Colonic mucosa (tissue), 4 donors: ENCODE measurements around the gene NFS1. TPM values are rescaled to one million over a fixed set of nuclear protein-coding genes. Genes with fewer than 3 reads are reported as not detected.

Experiments used
- DNase-seq: peaks from one replicate; pipeline ENCODE4 v3.0.0-alpha.2; 2020
- H3K27ac ChIP-seq: fragments of 200-600 bp; one replicate; pipeline ENCODE4 v1.8.0; 2021
- H3K27me3 ChIP-seq: fragments of 200-600 bp; one replicate; pipeline ENCODE4 v1.8.0; 2021
- H3K36me3 ChIP-seq: fragments of 200-600 bp; one replicate; pipeline ENCODE4 v1.8.0; 2021
- H3K4me1 ChIP-seq: fragments of 200-600 bp; one replicate; pipeline ENCODE4 v1.8.0; 2021; ENCODE audit warnings: mild to moderate bottlenecking
- H3K4me3 ChIP-seq: fragments of 200-600 bp; one replicate; pipeline ENCODE4 v1.8.0; 2021
- H3K9ac ChIP-seq, 2 donors: one replicate each; pipeline ENCODE4 v1.7.0; 2013; ENCODE audit warnings: control low read depth in 2 of 2, low read depth in 2 of 2, low read length in 2 of 2
- H3K9me3 ChIP-seq: fragments of 200-600 bp; one replicate; pipeline ENCODE4 v1.8.0; 2021
- CTCF ChIP-seq: fragments of 200-600 bp; IDR thresholded peaks from one replicate; pipeline ENCODE4 v1.8.0; 2022; ENCODE audit warnings: antibody characterized with exemption, mild to moderate bottlenecking
- intact Hi-C: fragments of 100-400 bp; cut with DNase I; formaldehyde crosslinking; loops from one replicate; pipeline ENCODE4 v1.14.1; 2022
- total RNA-seq, 2 donors: library from RNA; stranded (reverse); fragmentation: NEBNext Ultra II Directional in 1 of 2; extraction: Animal tissue kit (Norgen Biotek cat#: 25700) in 1 of 2; gene quantifications; one replicate each; pipeline ENCODE4 v1.2.1, GENCODE V29; 2021
- donor health status: healthy.
- donor health status: DM: no; HTN: no; CAD: no.
- donor health status: DM: no; HTN: no; CAD: no.

The NFS1 gene
- total RNA-seq, 2 donors from 2014 or later: 42.0 to 45.1 TPM

- H3K9me3 ChIP-seq: no peaks in the 10 kb centered on the region
- no peak overlapping the region for H3K9ac ChIP-seq
- H3K36me3 ChIP-seq: peaks cover 45% of the 10 kb centered on the region
- no peak for DNase-seq
- no peak overlapping the region for H3K4me3 ChIP-seq
- H3K4me1 ChIP-seq: no peaks in the 10 kb centered on the region
- intact Hi-C loops: no loop called here
- no peak overlapping the region for H3K27ac ChIP-seq
- no peak for TF ChIP-seq CTCF
- H3K27me3 ChIP-seq: no peaks in the 10 kb centered on the region
These were observed 31.7 kb upstream of the NFS1 start for GRCh38 chr20:35730583-35731468.

- TF ChIP-seq CTCF: no peak
- Histone ChIP-seq H3K36me3 (peaks cover 44% of the 10 kb centered on the region), H3K4me3 (no peak overlapping the region), H3K27me3 (no peaks in the 10 kb centered on the region), H3K27ac (no peak overlapping the region), H3K9me3 (no peaks in the 10 kb centered on the region), H3K9ac (no peak overlapping the region), H3K4me1 (no peaks in the 10 kb centered on the region)
- DNase-seq: no peak
- intact Hi-C loops: no loop called here
These were observed 30.9 kb upstream of the NFS1 start for GRCh38 chr20:35729836-35730582.

- H3K27ac ChIP-seq: no peak overlapping the region
- DNase-seq: no peak
- no peak overlapping the region for H3K9ac ChIP-seq
- no peak for TF ChIP-seq CTCF
- H3K4me1 ChIP-seq: no peaks in the 10 kb centered on the region
- no peaks in the 10 kb centered on the region for H3K9me3 ChIP-seq
- H3K36me3 ChIP-seq: peaks cover 48% of the 10 kb centered on the region
- intact Hi-C loops: no loop called here
- no peak overlapping the region for H3K4me3 ChIP-seq
- no peaks in the 10 kb centered on the region for H3K27me3 ChIP-seq
These were observed 30.2 kb upstream of the NFS1 start for GRCh38 chr20:35729283-35729807.

GRCh38 chr20:35726842-35727711 is 27.9 kb upstream of the NFS1 start:
- no peak for DNase-seq
- H3K27ac ChIP-seq: no peak overlapping the region
- no peaks in the 10 kb centered on the region for H3K4me1 ChIP-seq
- no peak for TF ChIP-seq CTCF
- intact Hi-C loops: no loop called here
- H3K4me3 ChIP-seq: no peak overlapping the region
- H3K9me3 ChIP-seq: no peaks in the 10 kb centered on the region
- no peaks in the 10 kb centered on the region for H3K27me3 ChIP-seq
- no peak overlapping the region for H3K9ac ChIP-seq
- peaks cover 45% of the 10 kb centered on the region for H3K36me3 ChIP-seq
